Adrenal gland (tissue), 12 donors: ENCODE results near the gene RINT1. TPM values are rescaled to one million over a fixed set of nuclear protein-coding genes. Genes with fewer than 3 reads are reported as not detected.
A peak's percentile ranks its signal among the peaks of the same experiment; 100 is the strongest.
"Not testable (repeated sequence)": the region's sequence is repeated elsewhere in the genome, so short reads cannot be mapped to it uniquely, and the experiment has no call there.

Experiments used
- DNase-seq, 7 donors: peaks; one replicate each; pipeline ENCODE4 v3.0.0-alpha.2; 2019 to 2020
- H3K27ac ChIP-seq, 5 donors: fragments of 200-600 bp; sonication (generic) in 4 of 5; 1 replicate in 3 of 5; 2 replicates in 2 of 5; pipeline versions ENCODE4 v1.5.1 to v1.8.0; 2016 to 2020; ENCODE audit warnings: mild to moderate bottlenecking in 1 of 5
- H3K27me3 ChIP-seq: fragments of 200-600 bp; 2 replicates; pipeline ENCODE4 v1.8.0; 2021
- H3K36me3 ChIP-seq, 2 donors: fragments of 200-600 bp; replicated peaks in 1 of 2; 1 replicate in 1 of 2; 2 replicates in 1 of 2; pipeline versions ENCODE4 v1.5.1 to v1.8.0; 2018 to 2022
- H3K4me1 ChIP-seq, 2 donors: fragments of 200-600 bp; replicated peaks in 1 of 2; 1 replicate in 1 of 2; 2 replicates in 1 of 2; pipeline versions ENCODE4 v1.5.1 to v1.8.0; 2018 to 2021
- H3K4me3 ChIP-seq, 4 donors: fragments of 200-600 bp; sonication (generic) in 3 of 4; one replicate each; pipeline ENCODE4 v1.5.1; 2016 to 2018
- H3K9me3 ChIP-seq, 3 donors: fragments of 200-600 bp; sonication (generic) in 1 of 3; replicated peaks in 1 of 3; 1 replicate in 2 of 3; 2 replicates in 1 of 3; pipeline versions ENCODE4 v1.5.1 to v1.8.0; 2016 to 2021
- POLR2A ChIP-seq, 2 donors: fragments of 450-650 bp; IDR thresholded peaks; one replicate each; pipeline ENCODE4 v1.6.1; 2017; ENCODE audit warnings: antibody characterized with exemption in 2 of 2, mild to moderate bottlenecking in 2 of 2, moderate library complexity in 1 of 2
- WGBS, 4 donors: extraction: QIAGEN DNeasy Blood & Tissue Kit in 2 of 4; methylation state at CpG; one replicate each; pipeline versions ENCODE4 v1.1.5 to v1.1.7; 2013 to 2017; 5-methylcytosine and 5-hydroxymethylcytosine counted together
- intact Hi-C, 2 donors: fragments of 100-400 bp; cut with DNase I; formaldehyde crosslinking; loops; one replicate each; pipeline versions ENCODE4 v1.14.1 to v1.15.0; 2022 to 2023
- polyA plus RNA-seq, 3 donors: library from polyadenylated mRNA; stranded (reverse); fragments of 200-250 nt in 2 of 3; fragments of 350-450 nt in 1 of 3; fragmentation: Illumina TruSeq in 1 of 3; extraction: RNeasy Lipid Tissue Mini Kit (QIAGEN cat#74804) in 1 of 3; gene quantifications; one replicate each; pipeline ENCODE4 v1.2.3, GENCODE V29; 2013 to 2014
- total RNA-seq, 9 donors: library from RNA; depleted of rRNA in 4 of 9; stranded (reverse); fragments of >200 nt in 4 of 9; fragments of 120-200 nt in 1 of 9; fragmentation: NEBNext Ultra II Directional in 1 of 9; extraction: Animal tissue kit (Norgen Biotek cat#: 25700) in 1 of 9; gene quantifications; one replicate each; pipeline versions ENCODE4 v1.1.0 to v1.2.4, GENCODE V29; 2013 to 2023
- TF ChIP-seq, protein P1 (sequence below), 6 experiments: fragments of 450-650 bp in 4 of 6; fragments of 200-600 bp in 2 of 6; sonication (generic) in 1 of 6; IDR thresholded peaks; 1 replicate in 5 of 6; 2 replicates in 1 of 6; pipeline versions ENCODE4 v1.5.1 to v1.8.0; 2016 to 2021; ENCODE audit warnings: antibody characterized with exemption in 6 of 6, mild to moderate bottlenecking in 2 of 6, moderate library complexity in 1 of 6
- donor health status: healthy with polysubstance abuse.
- donor health status: Bipolar disorder and iron deficiency.
- donor health status: DM: yes; HTN: yes; CAD: no.
- donor health status: DM: no; HTN: no; CAD: no.
- donor health status: DM: no; HTN: no; CAD: no.
- donor health status: DM: yes; HTN: yes; CAD: no.

RINT1 gene
- total and polyA plus RNA-seq, 12 donors, result 9.8 to 25.8 (median 15.7) TPM

DNA sequence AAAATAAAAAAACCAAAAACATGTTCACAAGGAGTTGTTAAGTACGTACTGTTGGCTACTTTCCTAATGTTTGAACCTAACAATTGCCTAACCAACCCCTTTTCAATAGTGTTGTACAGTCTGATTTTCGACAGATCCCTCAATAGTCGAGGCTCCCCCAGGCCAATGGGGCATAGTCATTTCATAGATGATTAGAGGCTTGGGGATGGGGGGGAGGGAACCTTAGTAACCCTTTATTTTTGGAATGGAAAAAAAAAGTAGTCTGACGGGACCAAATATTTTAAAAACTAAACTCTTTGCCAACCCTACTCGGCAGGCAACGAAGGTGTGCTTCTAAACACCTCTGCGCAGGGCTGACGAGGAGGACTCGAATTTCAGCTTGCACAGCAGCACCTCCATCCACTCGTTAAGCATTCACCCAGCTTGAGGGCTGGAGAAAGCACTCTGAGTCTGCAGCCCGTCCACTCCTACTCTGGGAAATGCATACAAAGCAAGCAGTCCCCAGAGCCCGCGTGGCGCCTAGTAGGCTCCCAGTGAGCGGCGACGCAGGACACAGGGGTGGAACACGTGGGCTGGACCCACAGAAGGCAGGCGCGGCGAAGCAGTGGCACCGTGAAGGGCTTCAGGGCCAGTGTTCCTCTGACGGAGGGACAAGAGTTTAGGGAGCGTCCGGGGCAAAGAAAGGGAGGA is 10.8 kb upstream of the RINT1 start:
- DNase-seq, result peak; percentile 60 to 83 (median 73)
- Histone ChIP-seq H3K27me3 (no peaks in the 10 kb centered on the region), H3K9me3 (no peaks in the 10 kb centered on the region), H3K27ac (peak overlapping the region; percentile 69 to 95 (median 92)), H3K4me1 (peaks cover 12 to 14% of the 10 kb centered on the region in 2 donors), H3K4me3 (peak overlapping the region in 3 of 4 donors; percentile 60 to 66 (median 65)), H3K36me3 (no peaks in the 10 kb centered on the region)
- TF ChIP-seq, protein P1, sequence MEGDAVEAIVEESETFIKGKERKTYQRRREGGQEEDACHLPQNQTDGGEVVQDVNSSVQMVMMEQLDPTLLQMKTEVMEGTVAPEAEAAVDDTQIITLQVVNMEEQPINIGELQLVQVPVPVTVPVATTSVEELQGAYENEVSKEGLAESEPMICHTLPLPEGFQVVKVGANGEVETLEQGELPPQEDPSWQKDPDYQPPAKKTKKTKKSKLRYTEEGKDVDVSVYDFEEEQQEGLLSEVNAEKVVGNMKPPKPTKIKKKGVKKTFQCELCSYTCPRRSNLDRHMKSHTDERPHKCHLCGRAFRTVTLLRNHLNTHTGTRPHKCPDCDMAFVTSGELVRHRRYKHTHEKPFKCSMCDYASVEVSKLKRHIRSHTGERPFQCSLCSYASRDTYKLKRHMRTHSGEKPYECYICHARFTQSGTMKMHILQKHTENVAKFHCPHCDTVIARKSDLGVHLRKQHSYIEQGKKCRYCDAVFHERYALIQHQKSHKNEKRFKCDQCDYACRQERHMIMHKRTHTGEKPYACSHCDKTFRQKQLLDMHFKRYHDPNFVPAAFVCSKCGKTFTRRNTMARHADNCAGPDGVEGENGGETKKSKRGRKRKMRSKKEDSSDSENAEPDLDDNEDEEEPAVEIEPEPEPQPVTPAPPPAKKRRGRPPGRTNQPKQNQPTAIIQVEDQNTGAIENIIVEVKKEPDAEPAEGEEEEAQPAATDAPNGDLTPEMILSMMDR (IDR thresholded peaks at IDR 0.05), result no peak
- TF ChIP-seq POLR2A (IDR thresholded peaks at IDR 0.05), result no peak
- intact Hi-C loops, result no loop called here
- 7 to 27% (median 14%) methylated on average over 10 to 25 of the region's 25 CpGs for WGBS, 4 donors

DNA sequence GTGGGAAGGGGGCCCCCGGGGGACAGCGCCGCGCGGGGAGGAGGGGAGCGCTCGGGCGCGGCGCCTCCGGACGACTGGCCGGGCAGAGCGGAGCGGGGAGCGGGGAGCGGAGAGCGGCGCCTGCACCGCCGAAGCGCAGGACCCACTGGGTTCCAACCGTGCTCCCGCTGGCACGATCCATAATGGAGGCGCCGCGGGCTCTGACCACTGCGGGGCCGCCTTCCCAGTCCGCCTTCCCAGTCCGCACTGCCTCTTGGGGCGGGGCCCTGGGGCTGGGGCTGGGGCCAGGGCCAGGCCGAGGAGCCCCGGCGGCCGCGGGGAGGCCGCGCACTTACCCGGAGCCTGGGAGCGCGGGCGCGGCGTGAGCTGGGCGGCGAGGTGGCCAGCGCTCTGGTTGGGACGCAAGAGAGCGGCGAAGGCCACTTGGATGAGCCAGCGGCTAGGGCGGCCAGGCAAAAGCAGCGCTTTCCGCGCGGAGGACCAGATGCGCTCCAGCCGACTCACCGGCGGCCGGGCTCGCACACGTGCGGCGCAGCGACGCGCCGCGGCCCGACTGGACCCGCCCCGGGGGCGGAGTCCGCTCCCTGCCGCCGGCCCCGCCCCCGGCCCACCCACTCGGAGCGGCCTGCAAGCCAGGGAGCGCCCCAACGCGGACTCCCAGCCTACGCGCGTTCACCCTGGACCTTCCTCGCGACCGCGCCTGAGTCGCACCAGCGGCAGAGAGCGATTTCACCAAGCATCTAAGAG is 10.1 kb upstream of the RINT1 start, which contains the start of gene PUS7:
PUS7 (minus strand) TSS at position 555 of the 747 bp plus-strand sequence. CDS start 13,759 bp downstream, outside the sequence.
- Histone ChIP-seq H3K4me1 (peaks cover 12 to 14% of the 10 kb centered on the region in 2 donors), H3K9me3 (no peaks in the 10 kb centered on the region), H3K27me3 (no peaks in the 10 kb centered on the region), H3K36me3 (no peaks in the 10 kb centered on the region), H3K27ac (peak within 1 kb of the TSS; percentile 69 to 95 (median 92)), H3K4me3 (peak within 1 kb of the TSS; percentile 51 to 66 (median 62))
- 0% methylated on average over 12 to 96 of the region's 96 CpGs for WGBS, 4 donors
- TF ChIP-seq, protein P1 (IDR thresholded peaks at IDR 0.05), result no peak
- peak; percentile 47 to 87 for TF ChIP-seq POLR2A (IDR thresholded peaks at IDR 0.05)
- intact Hi-C loops, result no loop called here
- peak; percentile 88 to 93 (median 90) for DNase-seq

DNA sequence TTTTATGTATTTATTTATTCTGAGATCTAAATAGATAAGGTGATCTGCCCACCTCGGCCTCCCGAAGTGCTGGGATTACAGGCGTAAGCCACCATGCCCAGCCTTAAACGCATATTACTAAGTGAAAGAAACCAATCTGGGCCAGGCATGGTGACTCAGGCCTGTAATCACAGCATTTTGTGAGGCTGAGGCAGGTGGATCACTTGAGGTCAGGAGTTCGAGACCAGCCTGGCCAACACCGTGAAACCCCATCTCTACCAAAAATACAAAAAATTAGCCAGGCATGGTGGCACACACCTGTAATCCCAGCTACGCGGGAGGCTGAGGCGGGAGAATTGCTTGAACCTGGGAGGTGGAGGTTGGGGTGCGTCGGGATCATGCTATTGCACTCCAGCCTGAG is 7.6 kb upstream of the RINT1 start:
- DNase-seq, H3K27ac ChIP-seq, H3K36me3 ChIP-seq, H3K9me3 ChIP-seq, H3K4me3 ChIP-seq, intact Hi-C loops, H3K27me3 ChIP-seq: not testable (repeated sequence)
- WGBS, 4 donors, result 90 to 96% (median 93%) methylated on average over 11 of the region's 11 CpGs
- peaks cover 12 to 14% of the 10 kb centered on the region in 2 donors for H3K4me1 ChIP-seq

DNA sequence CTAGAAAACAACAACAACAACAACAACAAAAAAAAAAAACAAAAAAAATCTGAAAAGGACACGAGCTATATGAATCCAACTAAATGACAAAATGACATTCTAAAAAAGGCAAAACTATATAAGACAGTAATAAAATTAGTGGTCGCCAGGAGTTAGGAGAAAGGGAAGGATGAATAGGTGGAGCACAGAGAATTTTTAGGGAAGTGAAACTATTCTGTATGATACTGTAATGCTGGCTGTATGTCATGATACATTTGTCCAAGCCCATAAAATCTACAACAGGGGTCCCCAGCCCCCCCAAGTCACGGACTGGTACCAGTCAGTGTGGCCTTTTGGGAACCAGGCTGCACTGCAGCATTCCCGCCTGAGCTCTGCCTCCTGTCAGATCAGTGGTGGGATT is 7.2 kb upstream of the RINT1 start:
- H3K27me3 ChIP-seq, result no peaks in the 10 kb centered on the region
- no peaks in the 10 kb centered on the region for H3K9me3 ChIP-seq
- H3K4me3 ChIP-seq, result no peak overlapping the region
- TF ChIP-seq POLR2A (IDR thresholded peaks at IDR 0.05), result no peak
- TF ChIP-seq, protein P1 (IDR thresholded peaks at IDR 0.05), result no peak
- WGBS, 4 donors, result 72 to 84% (median 74%) methylated on average over 3 to 4 of the region's 4 CpGs
- H3K4me1 ChIP-seq, result peaks cover 12 to 14% of the 10 kb centered on the region in 2 donors
- DNase-seq, result no peak
- no peaks in the 10 kb centered on the region for H3K36me3 ChIP-seq
- intact Hi-C loops, result no loop called here
- no peak overlapping the region for H3K27ac ChIP-seq

DNA sequence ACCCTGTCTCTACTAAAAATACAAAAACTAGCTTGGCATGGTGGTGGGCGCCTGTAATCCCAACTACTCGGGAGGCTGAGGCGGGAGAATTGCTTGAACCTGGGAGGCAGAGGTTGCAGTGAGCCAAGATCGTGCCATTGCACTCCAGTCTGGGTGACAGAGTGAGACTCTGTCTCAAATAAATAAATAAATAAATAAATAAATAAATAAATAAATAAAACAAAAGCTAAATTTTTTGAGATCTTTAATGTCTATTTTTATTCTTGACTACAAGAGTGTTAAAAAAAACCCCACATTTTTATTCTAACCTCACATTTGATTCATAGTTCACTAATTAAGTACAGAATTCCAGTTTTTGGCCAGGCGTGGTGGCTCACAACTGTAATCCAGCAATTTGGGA is 4.3 kb upstream of the RINT1 start:
- DNase-seq, H3K9me3 ChIP-seq, H3K36me3 ChIP-seq, H3K4me1 ChIP-seq, H3K27me3 ChIP-seq, intact Hi-C loops, H3K27ac ChIP-seq, H3K4me3 ChIP-seq: not testable (repeated sequence)
- WGBS, 4 donors, result 82 to 97% (median 94%) methylated on average over 5 of the region's 5 CpGs
